ENCODE results near the gene ING4. TPM values are rescaled to one million over a fixed set of nuclear protein-coding genes. Genes with fewer than 3 reads are reported as not detected.

The ING4 gene
- total and polyA plus RNA-seq, 4 donors, result 13.9 to 18.1 (median 15.2) TPM

DNA sequence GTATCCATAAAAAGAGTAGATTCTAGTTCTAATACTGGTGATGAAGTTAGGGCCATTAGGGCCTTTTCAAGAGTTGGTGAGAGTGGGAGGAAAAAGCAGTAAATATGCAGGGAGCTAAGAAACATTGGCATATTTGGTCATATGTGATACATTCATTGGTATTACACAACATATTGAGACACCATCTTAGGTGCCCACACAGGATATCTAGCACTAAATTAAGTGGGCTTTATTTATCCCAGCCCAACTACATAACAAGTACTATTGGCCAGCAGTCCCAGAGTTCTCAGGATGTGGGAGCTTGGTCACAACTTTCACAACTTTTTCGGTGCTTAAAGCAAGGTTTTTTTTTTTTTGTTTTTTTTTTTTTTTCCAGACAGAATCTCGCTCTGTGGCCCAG lies 2.0 kb upstream of the ING4 start:
- no peak overlapping the region for H3K4me3 ChIP-seq (ENCODE audit: low read depth in 1 of 3, low read length in 3 of 3)
- H3K4me1 ChIP-seq (ENCODE audit: control insufficient read depth in 4 of 4, insufficient read depth in 4 of 4, low read length in 3 of 4), result peaks cover 4 to 11% (median 11%) of the 10 kb centered on the region in 4 donors
- WGBS, result 80% methylated on average over 2 of the region's 2 CpGs
- no peak overlapping the region for H3K9ac ChIP-seq (ENCODE audit: low read depth in 1 of 2, low read length in 2 of 2)
- no peaks in the 10 kb centered on the region for H3K9me3 ChIP-seq (ENCODE audit: control insufficient read depth in 4 of 4, low read length in 3 of 4)
- DNase-seq (ENCODE audit: low spot score), result no peak
- H3K36me3 ChIP-seq (ENCODE audit: control insufficient read depth in 4 of 4, insufficient read depth in 3 of 4, low read depth in 1 of 4, low read length in 3 of 4), result peaks cover 12 to 29% (median 23%) of the 10 kb centered on the region in 4 donors
- no peak overlapping the region for H3K27ac ChIP-seq (ENCODE audit: low read depth in 1 of 2, low read length in 2 of 2)
- TF ChIP-seq RXRA (IDR thresholded peaks at IDR 0.05), result no peak
- TF ChIP-seq, protein P1, sequence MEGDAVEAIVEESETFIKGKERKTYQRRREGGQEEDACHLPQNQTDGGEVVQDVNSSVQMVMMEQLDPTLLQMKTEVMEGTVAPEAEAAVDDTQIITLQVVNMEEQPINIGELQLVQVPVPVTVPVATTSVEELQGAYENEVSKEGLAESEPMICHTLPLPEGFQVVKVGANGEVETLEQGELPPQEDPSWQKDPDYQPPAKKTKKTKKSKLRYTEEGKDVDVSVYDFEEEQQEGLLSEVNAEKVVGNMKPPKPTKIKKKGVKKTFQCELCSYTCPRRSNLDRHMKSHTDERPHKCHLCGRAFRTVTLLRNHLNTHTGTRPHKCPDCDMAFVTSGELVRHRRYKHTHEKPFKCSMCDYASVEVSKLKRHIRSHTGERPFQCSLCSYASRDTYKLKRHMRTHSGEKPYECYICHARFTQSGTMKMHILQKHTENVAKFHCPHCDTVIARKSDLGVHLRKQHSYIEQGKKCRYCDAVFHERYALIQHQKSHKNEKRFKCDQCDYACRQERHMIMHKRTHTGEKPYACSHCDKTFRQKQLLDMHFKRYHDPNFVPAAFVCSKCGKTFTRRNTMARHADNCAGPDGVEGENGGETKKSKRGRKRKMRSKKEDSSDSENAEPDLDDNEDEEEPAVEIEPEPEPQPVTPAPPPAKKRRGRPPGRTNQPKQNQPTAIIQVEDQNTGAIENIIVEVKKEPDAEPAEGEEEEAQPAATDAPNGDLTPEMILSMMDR (IDR thresholded peaks at IDR 0.05; ENCODE audit: low read depth, low read length, missing input control), result no peak
- TF ChIP-seq YY1 (IDR thresholded peaks at IDR 0.05), result no peak
- TF ChIP-seq, protein P2, sequence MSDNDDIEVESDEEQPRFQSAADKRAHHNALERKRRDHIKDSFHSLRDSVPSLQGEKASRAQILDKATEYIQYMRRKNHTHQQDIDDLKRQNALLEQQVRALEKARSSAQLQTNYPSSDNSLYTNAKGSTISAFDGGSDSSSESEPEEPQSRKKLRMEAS (IDR thresholded peaks at IDR 0.05), result no peak
- no peak for TF ChIP-seq JUND (IDR thresholded peaks at IDR 0.05)
- TF ChIP-seq, protein P3, sequence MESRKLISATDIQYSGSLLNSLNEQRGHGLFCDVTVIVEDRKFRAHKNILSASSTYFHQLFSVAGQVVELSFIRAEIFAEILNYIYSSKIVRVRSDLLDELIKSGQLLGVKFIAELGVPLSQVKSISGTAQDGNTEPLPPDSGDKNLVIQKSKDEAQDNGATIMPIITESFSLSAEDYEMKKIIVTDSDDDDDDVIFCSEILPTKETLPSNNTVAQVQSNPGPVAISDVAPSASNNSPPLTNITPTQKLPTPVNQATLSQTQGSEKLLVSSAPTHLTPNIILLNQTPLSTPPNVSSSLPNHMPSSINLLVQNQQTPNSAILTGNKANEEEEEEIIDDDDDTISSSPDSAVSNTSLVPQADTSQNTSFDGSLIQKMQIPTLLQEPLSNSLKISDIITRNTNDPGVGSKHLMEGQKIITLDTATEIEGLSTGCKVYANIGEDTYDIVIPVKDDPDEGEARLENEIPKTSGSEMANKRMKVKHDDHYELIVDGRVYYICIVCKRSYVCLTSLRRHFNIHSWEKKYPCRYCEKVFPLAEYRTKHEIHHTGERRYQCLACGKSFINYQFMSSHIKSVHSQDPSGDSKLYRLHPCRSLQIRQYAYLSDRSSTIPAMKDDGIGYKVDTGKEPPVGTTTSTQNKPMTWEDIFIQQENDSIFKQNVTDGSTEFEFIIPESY (IDR thresholded peaks at IDR 0.05), result no peak
- no peak for TF ChIP-seq EGR1 (IDR thresholded peaks at IDR 0.05; ENCODE audit: low read depth in 2 of 2)
- no peaks in the 10 kb centered on the region for H3K27me3 ChIP-seq (ENCODE audit: control insufficient read depth in 4 of 4, insufficient read depth in 4 of 4, low read length in 3 of 4)

DNA sequence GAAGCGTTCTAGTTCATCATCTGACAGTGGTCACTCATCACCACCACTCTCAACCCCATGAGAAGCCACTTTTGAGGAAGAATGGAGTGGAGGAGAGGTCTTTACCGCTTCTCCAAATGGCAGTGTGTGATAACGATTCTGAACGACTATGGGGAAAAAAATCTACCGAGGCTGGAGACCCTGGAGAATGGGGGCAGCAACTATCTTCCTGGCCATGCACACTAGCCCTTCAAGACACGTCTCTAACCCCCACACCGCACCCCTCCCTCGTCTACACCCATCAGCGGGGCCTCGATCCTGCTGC lies 365 bp downstream of the ING4 start:
- no peaks in the 10 kb centered on the region for H3K27me3 ChIP-seq (ENCODE audit: control insufficient read depth in 4 of 4, insufficient read depth in 4 of 4, low read length in 3 of 4)
- WGBS, result 2% methylated on average over 10 of the region's 10 CpGs

More for the DNA sequence above, 365 bp downstream of the ING4 start:
- Histone ChIP-seq H3K27ac (ENCODE audit: low read depth in 1 of 2, low read length in 2 of 2) (peak overlapping the region; percentile 53 to 57), H3K36me3 (ENCODE audit: control insufficient read depth in 4 of 4, insufficient read depth in 3 of 4, low read depth in 1 of 4, low read length in 3 of 4) (peaks cover 6 to 11% (median 8%) of the 10 kb centered on the region in 4 donors), H3K9ac (ENCODE audit: low read depth in 1 of 2, low read length in 2 of 2) (peak overlapping the region; percentile 41 to 83), H3K4me3 (ENCODE audit: low read depth in 1 of 3, low read length in 3 of 3) (peak overlapping the region; percentile 66 to 99 (median 94)), H3K4me1 (ENCODE audit: control insufficient read depth in 4 of 4, insufficient read depth in 4 of 4, low read length in 3 of 4) (peaks cover 4 to 11% (median 11%) of the 10 kb centered on the region in 4 donors), H3K9me3 (ENCODE audit: control insufficient read depth in 4 of 4, low read length in 3 of 4) (no peaks in the 10 kb centered on the region)
- TF ChIP-seq, protein P4, sequence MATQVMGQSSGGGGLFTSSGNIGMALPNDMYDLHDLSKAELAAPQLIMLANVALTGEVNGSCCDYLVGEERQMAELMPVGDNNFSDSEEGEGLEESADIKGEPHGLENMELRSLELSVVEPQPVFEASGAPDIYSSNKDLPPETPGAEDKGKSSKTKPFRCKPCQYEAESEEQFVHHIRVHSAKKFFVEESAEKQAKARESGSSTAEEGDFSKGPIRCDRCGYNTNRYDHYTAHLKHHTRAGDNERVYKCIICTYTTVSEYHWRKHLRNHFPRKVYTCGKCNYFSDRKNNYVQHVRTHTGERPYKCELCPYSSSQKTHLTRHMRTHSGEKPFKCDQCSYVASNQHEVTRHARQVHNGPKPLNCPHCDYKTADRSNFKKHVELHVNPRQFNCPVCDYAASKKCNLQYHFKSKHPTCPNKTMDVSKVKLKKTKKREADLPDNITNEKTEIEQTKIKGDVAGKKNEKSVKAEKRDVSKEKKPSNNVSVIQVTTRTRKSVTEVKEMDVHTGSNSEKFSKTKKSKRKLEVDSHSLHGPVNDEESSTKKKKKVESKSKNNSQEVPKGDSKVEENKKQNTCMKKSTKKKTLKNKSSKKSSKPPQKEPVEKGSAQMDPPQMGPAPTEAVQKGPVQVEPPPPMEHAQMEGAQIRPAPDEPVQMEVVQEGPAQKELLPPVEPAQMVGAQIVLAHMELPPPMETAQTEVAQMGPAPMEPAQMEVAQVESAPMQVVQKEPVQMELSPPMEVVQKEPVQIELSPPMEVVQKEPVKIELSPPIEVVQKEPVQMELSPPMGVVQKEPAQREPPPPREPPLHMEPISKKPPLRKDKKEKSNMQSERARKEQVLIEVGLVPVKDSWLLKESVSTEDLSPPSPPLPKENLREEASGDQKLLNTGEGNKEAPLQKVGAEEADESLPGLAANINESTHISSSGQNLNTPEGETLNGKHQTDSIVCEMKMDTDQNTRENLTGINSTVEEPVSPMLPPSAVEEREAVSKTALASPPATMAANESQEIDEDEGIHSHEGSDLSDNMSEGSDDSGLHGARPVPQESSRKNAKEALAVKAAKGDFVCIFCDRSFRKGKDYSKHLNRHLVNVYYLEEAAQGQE (IDR thresholded peaks at IDR 0.05), result no peak
- TF ChIP-seq, protein P3 (IDR thresholded peaks at IDR 0.05), result no peak
- TF ChIP-seq YY1 (IDR thresholded peaks at IDR 0.05) (no peak), EGR1 (IDR thresholded peaks at IDR 0.05; ENCODE audit: low read depth in 2 of 2) (no peak), RXRA (IDR thresholded peaks at IDR 0.05) (no peak), FOXA1 (IDR thresholded peaks at IDR 0.05) (no peak), HNF4A (conservative IDR thresholded peaks at IDR 0.05) (no peak), FOXA2 (IDR thresholded peaks at IDR 0.05) (no peak)
- TF ChIP-seq, protein P1 (IDR thresholded peaks at IDR 0.05; ENCODE audit: low read depth, low read length, missing input control), result no peak
- DNase-seq (ENCODE audit: low spot score), result no peak

Measured in liver (tissue), 9 donors.